Testis (tissue), 3 donors: ENCODE measurements around the gene SCFD2. TPM values are rescaled to one million over a fixed set of nuclear protein-coding genes. Genes with fewer than 3 reads are reported as not detected.

Source experiments
- DNase-seq: peaks from one replicate; pipeline ENCODE4 v3.0.0-alpha.2; 2019
- H3K27ac ChIP-seq, 2 donors: fragments of 200-600 bp; sonication (generic); one replicate each; pipeline ENCODE4 v1.5.1; 2019
- H3K27me3 ChIP-seq: fragments of 200-600 bp; sonication (generic); one replicate; pipeline ENCODE4 v1.5.1; 2019
- H3K36me3 ChIP-seq: fragments of 200-600 bp; sonication (generic); one replicate; pipeline ENCODE4 v1.5.1; 2017; ENCODE audit warnings: low read depth; ENCODE audit errors: missing control alignments
- H3K4me1 ChIP-seq: fragments of 200-600 bp; sonication (generic); one replicate; pipeline ENCODE4 v1.5.1; 2019
- H3K4me3 ChIP-seq, 2 donors: fragments of 200-600 bp; sonication (generic); one replicate each; pipeline ENCODE4 v1.5.1; 2017 to 2019
- H3K9me3 ChIP-seq: fragments of 200-600 bp; sonication (generic); one replicate; pipeline ENCODE4 v1.5.1; 2017
- POLR2A ChIP-seq: fragments of 450-650 bp; IDR thresholded peaks from one replicate; pipeline ENCODE4 v1.6.1; 2017; ENCODE audit warnings: antibody characterized with exemption, mild to moderate bottlenecking, moderate library complexity
- WGBS, 2 donors: methylation state at CpG; one replicate each; pipeline ENCODE4 v1.1.5; 2018; 5-methylcytosine and 5-hydroxymethylcytosine counted together
- intact Hi-C: fragments of 100-400 bp; cut with DNase I; formaldehyde crosslinking; loops from one replicate; pipeline ENCODE4 v1.15.1; 2023; ENCODE audit warnings: low total_unique reads
- polyA plus RNA-seq: library from polyadenylated mRNA; stranded (reverse); fragments of 350-450 nt; fragmentation: Illumina TruSeq; extraction: RNeasy Lipid Tissue Mini Kit (QIAGEN cat#74804); gene quantifications from one replicate; pipeline ENCODE4 v1.2.3, GENCODE V29; 2014; ENCODE audit warnings: low read depth, low replicate concordance; ENCODE audit not compliant: insufficient read depth
- total RNA-seq, 2 donors: library from RNA; depleted of rRNA; stranded (reverse); fragments of >200 nt; gene quantifications; one replicate each; pipeline ENCODE4 v1.2.3, GENCODE V29; 2016
- TF ChIP-seq, protein P1 (sequence below), 3 experiments: fragments of 450-650 bp in 2 of 3; fragments of 200-600 bp in 1 of 3; sonication (generic) in 1 of 3; IDR thresholded peaks; one replicate each; pipeline ENCODE4 v1.5.1; 2016 to 2019; ENCODE audit warnings: antibody characterized with exemption in 3 of 3, mild to moderate bottlenecking in 2 of 3, moderate library complexity in 1 of 3

SCFD2 gene
- total and polyA plus RNA-seq, 3 donors from 2014 or later = 6.0 to 24.5 (median 21.3) TPM

DNA sequence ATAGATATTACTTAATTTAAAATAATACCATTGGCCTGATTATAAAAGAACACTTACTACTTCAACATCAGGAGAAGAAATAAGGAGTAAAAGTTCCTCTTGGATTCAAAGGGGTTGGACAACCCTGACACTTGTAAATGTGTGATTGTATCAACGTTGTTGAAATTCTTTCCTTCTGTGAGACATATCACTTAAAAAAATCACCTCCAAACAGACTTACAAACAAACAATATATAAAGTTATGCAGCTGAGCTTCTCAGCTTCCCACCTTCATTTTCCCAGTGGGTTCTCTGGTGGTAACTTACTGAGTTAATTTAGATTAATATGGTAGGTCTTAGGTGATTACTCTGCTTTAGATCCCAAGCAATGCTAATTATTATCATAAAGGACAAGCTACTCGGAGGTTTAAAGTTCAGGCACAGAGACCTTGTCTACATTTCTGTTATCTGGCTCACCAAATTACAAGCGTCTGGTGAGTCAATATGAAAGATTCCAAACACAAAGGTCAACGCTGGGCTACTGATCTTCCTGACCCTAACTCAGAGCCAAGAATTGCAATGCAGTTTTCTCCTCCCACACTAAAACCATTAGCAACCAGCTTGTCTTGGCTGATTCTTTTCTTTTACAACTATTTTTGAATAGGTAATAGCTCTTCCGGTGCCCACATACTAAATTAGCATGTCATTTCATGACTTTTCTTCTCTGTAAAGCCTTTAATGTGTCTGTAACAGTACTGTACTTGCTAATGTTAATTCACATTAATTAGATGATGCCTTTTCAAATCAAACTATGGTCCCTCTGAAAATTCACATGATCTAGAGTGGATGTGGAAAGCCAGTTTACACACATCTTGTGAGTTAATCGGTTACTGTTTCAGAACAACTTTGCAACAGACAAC lies 346.1 kb downstream of the SCFD2 start:
- Histone ChIP-seq H3K27me3 (no peaks in the 10 kb centered on the region), H3K9me3 (no peaks in the 10 kb centered on the region), H3K27ac (no peak overlapping the region), H3K36me3 (no peaks in the 10 kb centered on the region), H3K4me3 (no peak overlapping the region), H3K4me1 (peaks cover 31% of the 10 kb centered on the region)
- no peak for TF ChIP-seq POLR2A
- TF ChIP-seq, protein P1, sequence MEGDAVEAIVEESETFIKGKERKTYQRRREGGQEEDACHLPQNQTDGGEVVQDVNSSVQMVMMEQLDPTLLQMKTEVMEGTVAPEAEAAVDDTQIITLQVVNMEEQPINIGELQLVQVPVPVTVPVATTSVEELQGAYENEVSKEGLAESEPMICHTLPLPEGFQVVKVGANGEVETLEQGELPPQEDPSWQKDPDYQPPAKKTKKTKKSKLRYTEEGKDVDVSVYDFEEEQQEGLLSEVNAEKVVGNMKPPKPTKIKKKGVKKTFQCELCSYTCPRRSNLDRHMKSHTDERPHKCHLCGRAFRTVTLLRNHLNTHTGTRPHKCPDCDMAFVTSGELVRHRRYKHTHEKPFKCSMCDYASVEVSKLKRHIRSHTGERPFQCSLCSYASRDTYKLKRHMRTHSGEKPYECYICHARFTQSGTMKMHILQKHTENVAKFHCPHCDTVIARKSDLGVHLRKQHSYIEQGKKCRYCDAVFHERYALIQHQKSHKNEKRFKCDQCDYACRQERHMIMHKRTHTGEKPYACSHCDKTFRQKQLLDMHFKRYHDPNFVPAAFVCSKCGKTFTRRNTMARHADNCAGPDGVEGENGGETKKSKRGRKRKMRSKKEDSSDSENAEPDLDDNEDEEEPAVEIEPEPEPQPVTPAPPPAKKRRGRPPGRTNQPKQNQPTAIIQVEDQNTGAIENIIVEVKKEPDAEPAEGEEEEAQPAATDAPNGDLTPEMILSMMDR (IDR thresholded peaks at IDR 0.05) = no peak
- no peak for DNase-seq
- intact Hi-C loops = no loop called here
- WGBS, 2 donors = 39 to 40% methylated on average over 6 of the region's 6 CpGs

DNA sequence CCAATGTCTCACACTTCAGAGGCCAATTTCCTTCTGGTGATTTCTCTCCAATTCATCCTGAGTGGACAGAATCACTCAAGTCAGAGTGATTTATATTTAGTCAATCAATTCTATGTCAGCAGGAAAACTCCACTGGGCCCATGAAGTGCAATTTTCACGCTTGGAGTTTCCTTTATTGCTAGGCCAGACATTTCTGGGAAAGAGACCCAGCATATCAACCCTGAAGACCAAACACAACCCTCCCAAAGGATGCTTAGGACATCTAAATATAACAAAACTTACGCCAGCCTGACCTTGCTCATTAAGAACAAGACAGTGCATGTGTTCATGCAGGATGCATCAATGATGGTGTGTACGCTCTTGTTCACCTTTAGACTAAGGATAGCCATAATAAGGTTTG lies 347.4 kb downstream of the SCFD2 start:
- H3K36me3 ChIP-seq = no peaks in the 10 kb centered on the region
- WGBS, 2 donors = 94 to 99% methylated on average over 3 of the region's 3 CpGs
- intact Hi-C loops = no loop called here

DNA sequence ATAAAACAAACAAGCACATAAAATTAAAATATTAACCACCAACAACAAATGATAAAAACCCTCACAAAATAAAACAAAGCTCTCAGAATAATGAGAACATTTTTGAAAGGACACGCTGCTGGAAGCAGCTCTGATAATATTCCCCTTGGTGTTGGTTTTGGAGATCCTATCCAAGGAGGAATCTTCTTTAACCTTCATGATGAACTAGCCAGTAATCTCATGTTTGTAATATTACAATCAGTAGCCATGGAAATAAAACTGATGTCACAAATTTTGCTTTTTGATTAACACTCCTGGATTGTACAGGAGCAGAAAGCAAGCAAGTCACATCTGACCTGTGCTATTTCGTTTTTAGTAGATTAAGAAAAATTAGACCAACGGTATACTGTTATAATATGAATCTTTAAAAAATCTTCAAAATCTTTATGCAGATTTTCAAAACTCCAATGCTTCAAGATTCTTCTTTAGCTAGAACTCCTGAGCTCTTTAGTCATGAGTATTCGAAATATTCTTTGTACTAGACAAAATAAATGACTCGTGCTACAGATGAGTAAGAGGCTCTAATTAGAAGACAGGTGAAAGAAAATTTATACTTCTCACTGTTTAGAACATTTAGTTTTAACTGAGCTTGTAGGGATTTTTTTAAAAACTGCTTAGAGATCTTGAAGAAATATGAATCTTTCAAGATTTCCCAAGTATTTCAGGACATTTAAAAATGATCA lies 349.6 kb downstream of the SCFD2 start:
- Histone ChIP-seq H3K4me1 (peaks cover 55% of the 10 kb centered on the region), H3K36me3 (no peaks in the 10 kb centered on the region), H3K27ac (peak overlapping the region; percentile 51 to 73), H3K9me3 (no peaks in the 10 kb centered on the region), H3K4me3 (no peak overlapping the region), H3K27me3 (no peaks in the 10 kb centered on the region)
- DNase-seq = no peak
- intact Hi-C loops = no loop called here
- WGBS, 2 donors = 49 to 57% methylated on average over 5 of the region's 5 CpGs
- TF ChIP-seq, protein P1 (IDR thresholded peaks at IDR 0.05) = no peak
- no peak for TF ChIP-seq POLR2A

More for the DNA sequence above, 347.4 kb downstream of the SCFD2 start:
- no peak for DNase-seq
- Histone ChIP-seq H3K4me3 (no peak overlapping the region), H3K27ac (no peak overlapping the region), H3K4me1 (peaks cover 42% of the 10 kb centered on the region), H3K9me3 (no peaks in the 10 kb centered on the region), H3K27me3 (no peaks in the 10 kb centered on the region)
- TF ChIP-seq, protein P1 (IDR thresholded peaks at IDR 0.05) = no peak
- TF ChIP-seq POLR2A = no peak

DNA sequence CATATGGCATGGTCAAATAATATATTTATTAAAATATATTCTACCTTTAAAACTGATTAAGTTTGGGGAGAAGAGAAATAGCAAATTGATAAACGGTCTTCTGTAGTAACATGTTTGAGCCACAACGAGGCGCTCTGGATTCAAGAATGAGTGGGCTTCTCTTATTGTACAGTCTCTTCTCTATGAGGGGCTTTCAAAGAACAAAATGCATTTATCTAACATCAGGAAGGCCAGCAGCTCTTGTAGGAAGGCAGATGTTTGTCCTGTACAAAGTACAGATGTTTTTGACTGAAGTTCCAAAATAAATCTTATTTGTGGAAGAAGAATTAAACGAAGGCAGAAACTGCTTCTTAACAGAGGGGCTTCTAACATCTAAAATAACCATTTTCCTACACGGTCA lies 350.2 kb downstream of the SCFD2 start:
- Histone ChIP-seq H3K9me3 (no peaks in the 10 kb centered on the region), H3K27ac (peak overlapping the region; percentile 51 to 73), H3K36me3 (no peaks in the 10 kb centered on the region), H3K27me3 (no peaks in the 10 kb centered on the region), H3K4me3 (no peak overlapping the region), H3K4me1 (peaks cover 58% of the 10 kb centered on the region)
- DNase-seq = peak; percentile 66
- TF ChIP-seq POLR2A = no peak
- TF ChIP-seq, protein P1 (IDR thresholded peaks at IDR 0.05) = peak; percentile 72 to 77 (median 73)
- WGBS, 2 donors = 29 to 49% methylated on average over 5 of the region's 5 CpGs
- intact Hi-C loops = no loop called here
